GM18511 (cell line): ENCODE results near the gene PSEN2.
A peak's percentile ranks its signal among the peaks of the same experiment; 100 is the strongest.

ENCODE experiments used
- ATAC-seq: cut with Tn5 transposase; IDR thresholded peaks from one replicate; pipeline ENCODE4 v1.9.1; 2021; ENCODE audit warnings: mild to moderate bottlenecking, moderate library complexity; ENCODE audit not compliant: unreplicated experiment

Gene PSEN2

DNA sequence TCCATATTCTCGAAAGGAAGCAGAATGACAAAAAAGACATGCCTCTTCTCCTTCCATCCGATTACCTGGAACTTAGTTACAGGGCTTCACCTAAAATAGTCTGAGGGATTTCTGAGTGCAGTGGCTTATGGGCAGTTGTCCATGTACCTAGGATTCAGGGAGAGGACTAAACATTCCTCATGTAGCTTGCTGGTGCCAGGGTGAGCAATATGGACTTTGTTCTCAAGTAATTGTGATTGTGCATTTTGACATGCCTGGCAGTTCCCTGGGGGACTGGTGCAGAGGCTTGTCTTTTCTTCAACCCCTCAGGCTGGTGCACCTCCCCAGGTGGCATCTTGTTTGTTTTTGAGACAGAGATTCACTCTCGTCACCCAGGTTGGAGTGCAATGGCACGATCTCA lies 6.1 kb upstream of the PSEN2 start:
- ATAC-seq, result no peak

DNA sequence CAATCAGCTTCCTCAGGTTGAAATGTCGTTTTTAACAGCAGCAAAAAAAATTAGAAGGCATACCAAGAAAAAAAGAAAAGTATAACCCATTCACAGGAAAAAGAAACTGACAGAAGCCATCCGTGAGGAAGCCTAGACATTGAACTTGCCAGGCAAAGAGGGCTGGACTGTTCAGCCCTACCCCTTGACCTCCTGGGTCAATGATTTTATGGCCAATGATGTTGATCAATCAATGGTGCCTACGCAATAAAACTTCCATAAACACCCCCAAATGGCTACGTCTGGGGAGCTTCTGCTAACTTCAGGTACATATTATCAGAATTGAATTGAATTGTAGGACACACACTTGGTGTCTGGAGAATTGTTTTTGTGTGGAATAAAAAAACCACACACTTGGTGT lies 4.8 kb upstream of the PSEN2 start:
- no peak for ATAC-seq

DNA sequence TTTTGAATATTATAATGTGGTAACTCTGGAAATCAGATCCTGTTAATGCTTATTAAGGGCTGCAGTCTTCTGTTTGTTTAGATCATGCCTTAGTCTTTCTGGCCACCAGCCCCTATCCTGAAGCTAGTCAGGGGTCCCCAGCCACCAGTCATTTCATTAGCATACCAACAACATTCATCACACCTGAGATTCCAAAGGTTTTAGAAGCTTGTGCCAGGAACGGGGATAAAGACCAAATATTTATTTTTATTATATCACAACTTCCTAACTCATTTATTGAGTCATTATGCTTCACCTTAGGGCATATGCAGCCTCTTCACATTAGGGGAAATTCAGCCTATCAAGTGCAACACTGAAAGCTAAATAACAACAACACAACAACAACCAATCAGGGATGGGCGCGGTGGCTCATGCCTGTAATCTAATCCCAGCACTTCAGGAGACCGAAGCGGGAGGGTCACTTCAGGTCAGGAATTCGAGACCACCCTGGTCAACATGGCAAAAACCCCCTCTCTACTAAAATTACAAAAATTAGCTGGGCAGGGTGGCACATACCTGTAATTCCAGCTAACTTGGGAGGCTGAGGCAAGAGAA lies 2.9 kb upstream of the PSEN2 start:
- ATAC-seq, result no peak

DNA sequence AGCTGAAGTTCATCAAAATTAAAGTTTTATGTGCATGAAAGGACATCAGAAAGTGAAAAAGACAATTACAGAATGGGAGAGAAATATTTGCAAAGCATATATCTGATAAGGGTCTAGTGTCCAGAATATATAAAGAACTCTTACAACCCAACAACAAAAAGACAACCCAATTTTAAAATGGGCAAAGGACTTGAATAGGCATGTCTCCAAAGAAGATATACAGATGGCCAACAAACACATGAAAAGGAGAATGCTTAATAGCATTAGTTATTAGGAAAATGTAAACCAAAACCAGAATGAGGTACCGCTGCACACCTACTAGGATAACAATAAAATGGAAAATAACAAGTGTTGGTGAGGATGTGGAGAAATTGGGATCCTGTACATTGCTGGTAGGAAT lies 1.7 kb upstream of the PSEN2 start:
- ATAC-seq, result no peak

DNA sequence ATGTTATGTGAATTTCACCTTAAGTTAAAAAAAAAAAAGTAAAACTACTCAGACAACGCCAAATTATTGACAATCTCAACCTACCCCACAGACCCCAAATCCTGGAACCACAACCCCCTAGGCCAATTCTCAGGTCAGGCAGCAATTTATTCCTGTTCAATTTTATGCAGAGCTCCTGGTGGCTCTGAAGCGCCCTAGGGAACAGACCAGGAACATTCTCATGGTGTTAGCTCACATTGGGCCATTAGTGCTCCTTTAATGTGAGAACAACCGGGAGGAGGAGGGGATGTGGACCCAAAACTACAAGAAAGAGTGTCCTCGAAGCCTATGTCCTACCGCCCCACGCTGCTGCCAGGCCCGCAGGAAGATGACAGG lies 403 bp upstream of the PSEN2 start:
- ATAC-seq, result no peak

DNA sequence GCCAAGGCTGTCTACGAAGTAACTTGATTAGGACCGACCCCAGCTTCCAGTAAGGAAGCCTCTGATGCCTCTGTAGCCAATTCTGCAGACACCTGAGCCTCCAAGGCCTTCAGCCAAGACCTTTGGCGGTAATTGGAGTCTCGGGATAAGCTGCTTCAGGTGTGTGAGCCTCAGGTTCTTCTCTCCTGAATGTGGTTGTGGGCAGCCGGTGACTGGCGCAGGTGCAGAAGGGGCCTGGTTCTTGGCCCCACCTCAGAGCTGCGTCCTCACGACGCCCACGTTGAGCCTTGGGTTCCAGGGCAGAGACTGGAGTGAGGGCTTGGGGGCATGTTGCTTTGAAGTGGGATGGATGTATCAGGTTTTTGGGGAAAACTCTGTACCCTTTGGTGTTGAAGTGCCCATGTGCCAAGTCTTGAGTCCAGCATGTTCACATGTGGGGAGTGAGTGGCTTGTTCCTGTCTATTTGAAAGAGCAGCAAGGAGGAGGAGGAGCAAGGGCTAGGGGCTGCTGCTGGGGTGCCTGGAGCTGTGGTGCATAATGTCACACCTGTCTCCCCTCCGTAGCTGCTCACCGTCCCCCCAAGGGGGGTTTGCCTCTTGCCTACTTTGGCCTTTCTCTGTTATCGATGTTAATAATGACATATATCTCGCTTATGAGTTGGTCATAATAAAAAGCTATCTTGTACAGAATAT lies 1.4 kb downstream of the PSEN2 start:
- no peak for ATAC-seq

DNA sequence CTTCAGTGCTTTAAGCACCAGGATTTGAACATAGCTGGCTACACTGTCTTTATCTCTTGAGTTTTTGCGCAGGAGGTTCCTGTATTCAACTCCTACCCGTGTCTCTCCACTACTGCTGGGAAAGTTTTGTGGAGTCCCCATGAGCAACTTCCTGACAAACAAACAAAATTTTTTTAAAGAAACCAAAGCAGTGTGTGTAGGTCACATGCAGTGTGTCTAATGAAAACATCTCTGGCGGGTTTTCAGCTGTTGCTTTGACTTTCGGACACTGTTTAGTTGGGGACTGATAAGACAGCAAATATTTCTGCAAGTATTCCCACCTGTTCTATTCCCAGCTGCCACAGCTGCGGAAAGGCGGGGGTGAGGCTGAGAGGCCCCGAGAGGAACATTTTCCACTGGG lies 2.0 kb downstream of the PSEN2 start:
- ATAC-seq, result no peak

DNA sequence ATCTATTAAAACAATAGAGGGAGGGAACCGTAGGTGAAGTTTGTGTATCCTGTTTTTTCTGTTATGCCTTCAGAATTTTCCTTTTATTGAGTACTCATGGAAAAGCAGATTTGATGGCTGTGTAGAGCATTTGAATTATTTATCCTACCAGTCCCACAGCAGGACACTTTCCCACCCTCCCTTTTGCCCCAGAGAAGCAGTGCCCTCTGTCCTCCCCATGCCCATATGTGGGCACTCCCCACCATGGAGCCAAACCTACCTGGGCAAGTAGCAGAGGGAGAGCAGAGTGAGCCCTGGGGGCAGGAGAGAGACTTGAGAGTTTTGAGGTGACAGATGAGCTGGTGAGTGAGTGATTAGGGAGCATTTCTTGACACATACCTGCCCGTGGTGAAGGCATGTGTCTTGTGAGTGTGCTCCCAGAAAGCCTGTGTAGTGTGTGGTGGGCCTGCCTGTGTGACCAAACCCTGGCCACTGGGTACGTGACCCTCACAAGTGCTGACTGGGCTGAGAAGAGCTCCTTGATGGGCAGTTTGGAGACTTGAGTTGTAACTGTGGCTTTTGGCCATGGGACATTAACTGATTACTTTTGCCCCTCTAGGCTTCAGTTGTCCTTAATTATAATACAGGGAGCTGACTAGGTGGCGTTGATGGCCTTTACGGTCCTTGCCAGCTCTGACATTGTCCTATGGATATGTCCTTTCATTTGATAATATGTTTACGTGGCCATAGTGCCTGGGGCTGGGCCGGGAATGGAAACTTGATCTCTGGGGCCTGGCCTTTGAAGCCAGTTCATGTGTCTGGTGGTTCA lies 3.6 kb downstream of the PSEN2 start:
- ATAC-seq, result no peak

DNA sequence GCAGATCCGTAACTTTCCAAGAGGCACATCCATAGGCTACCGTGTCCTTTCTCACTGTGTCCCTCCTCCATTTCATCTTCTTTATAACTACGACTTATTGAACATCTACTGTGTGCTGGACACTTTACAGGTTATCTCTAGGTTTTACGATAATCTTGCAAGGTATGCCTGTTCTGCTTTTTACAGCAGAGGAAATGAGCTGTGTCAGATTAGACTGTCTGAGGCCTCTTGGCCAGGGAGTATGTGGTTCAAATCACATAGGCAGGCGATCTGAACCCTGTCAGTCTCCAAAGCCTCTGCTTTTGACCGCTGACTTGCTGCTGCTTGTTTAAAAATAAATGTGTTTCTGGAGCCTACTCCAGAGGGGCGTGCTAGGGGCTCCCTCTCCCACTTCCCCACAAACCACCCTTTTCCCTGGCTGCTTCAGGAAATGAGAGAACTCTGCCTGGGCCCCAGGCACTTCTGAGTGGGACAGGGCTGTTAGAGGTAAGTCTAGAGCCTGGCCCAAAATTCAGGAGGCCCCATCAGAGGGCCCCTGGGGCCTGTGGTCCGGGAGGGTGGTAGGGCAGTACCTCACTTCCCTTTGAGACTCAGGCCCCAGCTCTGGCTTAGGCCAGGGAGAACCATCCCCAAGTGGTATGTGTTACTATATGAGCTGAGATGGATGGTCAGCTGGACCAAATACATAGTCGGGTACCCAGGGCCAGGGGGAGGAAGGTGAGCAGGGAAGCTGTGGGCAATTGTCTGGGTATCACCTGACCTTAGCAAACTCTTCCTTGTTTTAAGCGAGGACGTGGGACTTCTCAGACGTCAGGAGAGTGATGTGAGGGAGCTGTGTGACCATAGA lies 4.4 kb downstream of the PSEN2 start:
- ATAC-seq, result no peak

DNA sequence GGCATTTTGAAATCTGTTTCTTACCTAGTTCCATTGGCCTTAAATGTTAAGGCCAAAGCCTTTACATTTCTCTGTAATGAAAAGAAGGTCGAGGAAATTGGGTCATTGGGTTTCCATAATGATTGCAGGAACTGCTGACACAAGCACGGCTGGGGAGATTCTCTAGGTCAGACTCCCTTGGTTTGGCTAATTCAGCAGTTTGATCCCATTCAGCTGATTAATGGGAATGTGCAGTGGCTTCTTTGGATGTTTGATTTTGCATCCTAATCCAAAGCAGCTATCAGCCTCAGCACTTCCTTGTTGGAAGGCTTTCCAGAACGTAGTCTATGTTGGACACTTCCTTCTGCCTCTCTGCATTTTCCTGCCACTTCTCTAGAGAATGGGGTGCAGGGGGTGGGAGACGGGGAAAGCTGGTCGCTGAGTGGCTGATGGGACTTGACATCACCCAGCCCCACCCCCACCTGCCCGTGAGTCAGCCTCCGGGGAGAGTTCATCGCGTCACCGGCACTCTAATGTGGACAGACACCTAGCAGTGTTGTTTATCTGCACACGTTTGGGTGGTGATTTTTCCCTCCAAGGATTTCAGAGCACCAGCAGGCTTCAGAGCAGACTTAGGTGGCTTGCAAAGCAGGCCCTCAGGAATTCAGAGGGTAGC lies 5.4 kb downstream of the PSEN2 start:
- no peak for ATAC-seq

DNA sequence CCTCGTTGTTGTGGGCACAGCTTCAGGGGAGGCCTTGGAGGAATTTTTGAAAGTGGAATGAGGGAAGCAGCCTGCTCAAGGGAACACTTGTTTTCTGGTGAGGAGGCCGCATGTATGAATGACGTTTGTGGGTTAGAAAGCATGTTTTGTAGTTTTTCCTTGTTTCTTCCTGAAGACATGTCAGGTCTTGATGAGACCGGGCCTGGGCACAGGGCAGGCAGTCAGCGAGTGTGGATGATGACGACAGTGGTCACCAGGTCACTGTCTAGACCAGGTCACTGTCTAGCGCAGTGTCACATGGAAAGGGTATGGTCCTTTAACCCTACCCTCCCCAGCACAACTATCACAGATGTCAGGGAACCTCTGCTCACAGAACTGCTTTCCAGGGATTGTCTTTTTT lies 7.3 kb downstream of the PSEN2 start:
- ATAC-seq, result no peak

DNA sequence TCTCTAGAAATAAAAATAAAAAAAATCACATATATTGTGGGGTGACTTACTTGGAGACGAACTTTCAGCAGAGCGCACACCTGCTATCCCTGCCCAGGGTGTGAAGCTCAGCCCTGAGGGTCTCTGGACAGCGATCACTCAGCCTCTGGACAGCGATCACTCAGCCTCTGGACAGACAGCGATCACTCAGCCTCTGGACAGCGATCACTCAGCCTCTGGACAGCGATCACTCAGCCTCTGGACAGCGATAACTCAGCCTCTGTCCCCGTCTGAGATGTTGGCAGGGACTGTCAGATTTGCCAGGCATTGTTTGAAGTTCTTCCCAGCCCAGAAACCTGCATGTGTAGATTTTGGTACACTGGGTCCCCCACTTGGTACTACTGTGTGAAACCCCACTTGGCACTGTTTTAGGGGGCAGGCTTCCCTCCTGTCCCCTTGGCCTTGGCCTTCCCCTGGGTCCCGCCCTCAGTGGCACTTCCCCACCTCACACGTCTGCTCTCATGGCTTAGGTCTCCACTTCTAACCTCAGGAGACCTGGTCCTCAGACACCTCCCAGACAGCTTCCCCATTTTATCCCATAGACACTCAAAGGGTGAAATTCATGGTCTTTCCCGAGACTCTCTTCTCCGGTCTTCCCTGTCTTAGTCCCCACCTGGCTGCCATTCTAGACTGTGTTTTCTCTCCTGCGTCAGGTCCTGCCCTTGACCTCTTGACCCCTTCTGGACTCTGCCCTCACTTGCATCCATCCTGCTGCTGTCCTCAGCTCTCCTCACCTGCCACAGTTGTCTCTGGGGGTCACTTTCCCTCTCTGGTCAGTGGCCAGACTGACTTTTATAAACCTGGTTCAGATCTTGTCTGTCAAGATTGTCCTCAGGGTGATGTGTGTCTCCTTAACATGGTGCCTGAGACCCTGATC lies 10.2 kb downstream of the PSEN2 start:
- no peak for ATAC-seq

DNA sequence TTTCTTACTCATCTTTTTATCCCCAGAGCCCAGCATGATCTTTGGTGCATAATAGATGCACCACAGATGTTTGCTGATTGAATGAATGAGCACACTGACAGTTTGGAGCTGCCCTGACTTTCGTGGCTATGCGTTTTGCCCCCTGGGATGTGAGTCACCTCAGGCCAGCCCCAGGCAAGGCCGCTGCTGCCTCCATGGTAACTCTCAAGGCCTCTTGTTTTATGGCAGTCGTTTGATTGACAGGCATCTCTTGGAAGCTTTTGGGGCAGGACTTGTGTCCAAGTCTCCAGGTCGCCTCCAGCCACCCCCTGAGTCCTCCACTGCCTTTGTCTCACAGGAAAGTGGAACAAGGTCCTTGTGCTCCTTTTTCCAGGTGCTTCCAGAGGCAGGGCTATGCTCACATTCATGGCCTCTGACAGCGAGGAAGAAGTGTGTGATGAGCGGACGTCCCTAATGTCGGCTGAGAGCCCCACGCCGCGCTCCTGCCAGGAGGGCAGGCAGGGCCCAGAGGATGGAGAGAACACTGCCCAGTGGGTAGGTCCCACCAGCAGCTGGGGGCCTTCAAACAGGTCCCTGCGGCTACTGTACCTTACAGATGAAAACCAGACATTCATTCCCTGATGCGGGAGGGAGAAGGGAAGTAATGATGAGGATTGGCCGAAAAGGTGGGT lies 11.2 kb downstream of the PSEN2 start:
- ATAC-seq, result no peak

DNA sequence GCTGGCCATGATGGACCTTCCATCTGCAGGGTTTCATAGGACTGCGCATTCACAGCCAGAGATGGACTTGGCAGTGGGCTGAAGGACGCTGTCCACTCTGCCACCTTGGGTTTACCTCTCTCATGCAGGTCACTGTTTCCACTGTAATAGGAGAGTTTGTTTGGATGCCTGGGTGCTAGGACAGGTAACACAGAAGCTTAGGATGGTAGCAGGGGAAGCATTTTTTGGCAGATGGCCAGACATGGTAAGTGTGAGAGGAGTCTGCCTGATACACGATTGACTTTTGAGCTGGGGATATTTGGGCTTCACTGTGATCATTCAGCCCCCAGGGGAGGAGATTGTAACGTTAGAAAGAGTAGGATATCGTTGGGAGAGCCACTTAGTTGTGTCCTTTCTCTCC lies 11.8 kb downstream of the PSEN2 start:
- peak; percentile 17 for ATAC-seq

DNA sequence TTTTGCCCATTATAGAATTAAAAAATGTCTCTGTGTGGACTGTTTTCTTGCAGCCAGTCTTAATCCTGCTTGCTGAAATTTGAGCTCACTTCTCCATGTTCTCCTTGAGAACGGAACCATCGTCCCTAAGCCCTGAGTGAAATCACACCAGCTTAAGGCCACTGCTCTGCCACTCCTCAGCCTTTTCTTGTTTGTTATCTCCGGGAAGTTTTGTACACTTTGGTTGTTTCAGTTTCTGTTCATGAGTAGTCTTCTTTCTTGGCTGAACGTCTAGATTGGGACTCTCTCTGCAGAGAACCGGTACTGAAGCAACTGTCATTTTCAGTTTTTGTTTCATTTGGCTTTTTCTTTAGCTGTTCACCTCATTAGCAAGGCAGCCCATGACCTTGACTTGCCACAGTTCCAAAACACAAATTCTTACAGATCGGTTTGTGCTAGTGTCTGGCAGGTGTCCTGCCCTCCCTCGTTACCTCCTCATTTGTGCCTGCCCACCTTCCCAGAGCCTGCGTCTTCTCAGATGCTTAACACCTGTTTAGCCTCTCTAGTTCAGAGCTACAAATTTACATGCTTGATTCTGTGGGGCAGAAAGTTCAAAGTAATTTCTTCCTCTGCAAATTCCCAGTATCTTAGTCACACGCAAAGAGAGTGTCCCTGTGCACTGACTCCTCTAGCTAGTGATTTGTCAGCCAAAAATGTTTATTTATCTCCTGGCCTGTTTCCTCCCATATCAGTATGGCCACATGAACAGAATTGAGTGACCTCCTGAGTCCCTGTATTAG lies 12.4 kb downstream of the PSEN2 start:
- peak; percentile 92 for ATAC-seq

DNA sequence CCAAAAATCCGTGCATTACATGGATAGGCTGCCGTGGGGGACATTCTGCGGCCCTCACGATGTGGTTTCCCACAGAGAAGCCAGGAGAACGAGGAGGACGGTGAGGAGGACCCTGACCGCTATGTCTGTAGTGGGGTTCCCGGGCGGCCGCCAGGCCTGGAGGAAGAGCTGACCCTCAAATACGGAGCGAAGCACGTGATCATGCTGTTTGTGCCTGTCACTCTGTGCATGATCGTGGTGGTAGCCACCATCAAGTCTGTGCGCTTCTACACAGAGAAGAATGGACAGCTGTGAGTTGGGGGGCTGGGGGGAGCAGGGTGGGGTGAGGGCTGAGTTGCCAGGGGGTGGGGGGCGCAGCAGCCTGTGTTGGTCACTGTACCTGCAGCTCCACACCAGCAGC lies 13.2 kb downstream of the PSEN2 start:
- no peak for ATAC-seq

DNA sequence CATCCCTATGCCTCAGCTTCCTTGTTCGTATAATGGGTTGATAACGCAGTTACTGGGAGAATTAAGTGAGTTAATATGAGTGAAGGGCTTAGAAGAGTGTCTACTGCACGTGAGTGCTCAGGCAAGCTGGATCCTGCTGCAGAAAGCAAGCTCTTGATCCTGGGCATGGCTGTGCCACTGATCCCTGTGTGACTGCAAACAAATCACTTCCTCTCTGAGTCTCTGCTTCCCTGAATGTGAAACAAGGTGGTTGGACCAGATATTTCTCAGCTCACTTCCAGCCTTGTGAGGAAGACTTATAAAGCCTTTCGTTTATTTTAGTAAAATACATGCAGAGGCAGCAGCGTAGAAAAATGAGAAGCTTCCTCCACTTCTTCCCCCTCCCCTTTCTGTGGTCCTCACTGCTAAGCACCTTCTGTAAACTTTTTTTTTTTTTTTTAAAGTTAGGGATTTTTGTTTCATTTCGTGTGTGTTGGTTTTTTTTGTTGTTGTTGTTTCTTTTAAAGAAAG lies 13.8 kb downstream of the PSEN2 start:
- no peak for ATAC-seq
